SHP77 (cell line): ENCODE data around the gene NKD2.
"Not testable (repeated sequence)": the region's sequence is repeated elsewhere in the genome, so short reads cannot be mapped to it uniquely, and the experiment has no call there.

ENCODE experiments used
- DNase-seq, 2 experiments: peaks; one replicate each; lab custom pipeline; 2025; lab: John Stamatoyannopoulos, UW

The NKD2 gene

DNA sequence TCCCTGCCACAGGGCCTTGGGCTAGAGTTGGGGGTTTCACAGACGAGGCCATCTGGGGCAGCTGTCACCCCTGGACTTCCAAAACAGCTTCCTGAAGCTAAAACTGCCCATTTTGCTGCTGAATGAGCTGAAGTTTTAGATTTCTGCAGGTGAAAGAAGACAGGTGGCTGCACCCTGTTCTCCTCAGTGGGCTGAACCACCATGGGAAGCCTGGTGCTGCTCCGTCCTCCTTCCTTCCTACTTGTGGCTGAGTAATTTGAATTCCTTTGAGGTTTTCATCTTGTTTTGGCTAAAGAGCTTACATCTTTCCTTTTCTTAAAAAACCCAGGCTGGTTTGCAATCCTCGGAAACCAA is 5.3 kb downstream of the NKD2 start:
- DNase-seq, result no peak

DNA sequence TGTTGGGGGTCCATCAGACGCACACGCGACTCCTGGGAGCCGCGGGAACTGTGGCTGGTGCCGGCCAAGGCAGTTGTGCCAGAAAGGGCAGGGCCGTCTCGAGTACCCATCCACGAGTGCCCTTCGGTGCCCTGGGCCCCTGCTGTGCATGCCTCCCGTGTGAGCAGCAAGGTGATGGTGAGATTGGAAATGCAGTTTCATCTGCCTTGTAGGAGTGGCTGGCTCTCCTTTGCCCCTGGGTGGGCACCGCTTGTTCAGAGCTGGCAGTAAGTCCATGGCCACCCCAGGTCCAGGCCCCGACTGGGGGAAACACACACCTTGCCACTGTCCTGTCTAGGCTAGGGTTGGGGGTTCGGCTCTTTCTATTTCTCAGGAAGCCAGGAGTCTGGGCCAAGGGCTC is 5.7 kb downstream of the NKD2 start:
- no peak for DNase-seq

DNA sequence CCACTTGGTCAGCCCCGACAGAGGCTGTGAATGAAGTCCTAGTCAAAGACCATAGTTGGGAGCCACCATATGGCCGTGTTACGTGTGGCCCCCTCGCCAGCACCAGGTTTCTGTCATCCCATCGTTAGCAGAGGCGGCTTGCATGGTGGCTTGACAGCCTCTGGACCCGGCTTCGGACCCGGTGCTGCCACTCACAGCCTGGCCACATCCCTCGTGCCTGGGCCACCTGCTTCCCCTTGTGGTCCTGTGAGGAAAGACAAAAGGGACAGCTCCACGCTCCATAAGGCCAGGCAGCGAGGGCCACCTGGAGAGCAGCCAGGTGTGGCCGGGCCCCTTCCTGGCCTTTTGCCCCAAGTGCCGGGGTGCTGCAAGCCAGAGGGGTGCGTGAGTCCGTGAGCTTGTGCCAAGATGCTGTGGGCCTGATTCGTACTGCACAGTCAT is 6.2 kb downstream of the NKD2 start:
- peak in 1 of 2 experiments; percentile 15 for DNase-seq

DNA sequence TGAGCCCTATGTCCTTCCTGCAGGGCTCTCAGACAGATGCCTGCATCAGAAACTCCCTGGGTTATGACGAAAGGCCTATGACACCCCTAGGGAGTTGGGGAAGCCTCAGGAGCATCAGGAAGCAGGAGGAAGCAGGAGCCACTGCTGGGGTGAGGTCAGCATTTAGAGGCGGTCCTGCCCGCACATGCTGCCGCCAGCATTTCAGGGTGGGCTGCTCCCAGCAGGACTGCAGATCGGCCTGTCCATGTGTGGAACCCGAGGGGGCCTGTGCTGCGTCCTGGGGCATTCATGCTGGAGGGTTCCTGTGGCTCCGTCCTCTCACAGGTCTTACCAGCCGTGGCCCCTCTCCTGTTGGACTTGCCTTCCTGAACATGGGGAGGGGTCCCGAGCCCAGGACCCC is 6.9 kb downstream of the NKD2 start:
- no peak for DNase-seq

DNA sequence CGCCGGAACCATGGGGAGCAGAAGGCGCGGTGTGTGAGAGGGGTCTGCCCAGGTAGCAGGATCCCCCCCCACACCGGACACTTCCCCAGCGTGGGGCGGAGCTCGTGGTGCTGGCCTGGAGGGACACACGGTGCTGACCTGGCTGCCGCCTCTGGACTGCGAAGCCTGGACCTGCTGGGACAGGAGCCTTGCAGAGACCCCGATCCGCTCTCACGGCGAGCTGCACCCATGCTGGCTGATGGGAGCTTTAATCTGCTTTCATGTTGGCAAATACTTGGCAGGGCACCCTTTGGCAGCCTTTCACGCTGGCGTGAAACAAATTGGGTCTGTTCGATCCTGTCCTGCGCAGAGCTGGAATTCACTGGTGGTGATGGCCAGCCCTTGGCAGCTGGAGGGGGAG is 7.4 kb downstream of the NKD2 start:
- DNase-seq, result no peak

DNA sequence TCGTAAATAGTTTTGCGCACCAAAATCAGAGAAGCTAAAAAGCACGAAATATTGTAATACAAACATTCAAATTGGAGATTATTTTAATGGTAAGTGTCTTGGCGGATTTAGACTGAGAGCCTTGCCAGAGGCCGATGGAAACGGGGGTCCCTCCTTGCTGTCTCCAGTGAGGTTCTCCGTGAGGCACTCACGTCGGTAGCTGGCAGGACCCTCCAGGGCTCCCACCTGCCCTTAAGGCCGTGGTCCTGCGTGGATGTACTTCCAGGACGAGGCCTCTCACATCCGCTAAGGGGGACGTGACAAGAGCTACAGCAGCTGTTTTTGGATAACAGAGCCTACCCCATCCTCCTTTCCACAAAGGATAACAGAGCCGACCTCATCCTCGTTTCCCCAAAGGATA is 7.9 kb downstream of the NKD2 start:
- no peak for DNase-seq

DNA sequence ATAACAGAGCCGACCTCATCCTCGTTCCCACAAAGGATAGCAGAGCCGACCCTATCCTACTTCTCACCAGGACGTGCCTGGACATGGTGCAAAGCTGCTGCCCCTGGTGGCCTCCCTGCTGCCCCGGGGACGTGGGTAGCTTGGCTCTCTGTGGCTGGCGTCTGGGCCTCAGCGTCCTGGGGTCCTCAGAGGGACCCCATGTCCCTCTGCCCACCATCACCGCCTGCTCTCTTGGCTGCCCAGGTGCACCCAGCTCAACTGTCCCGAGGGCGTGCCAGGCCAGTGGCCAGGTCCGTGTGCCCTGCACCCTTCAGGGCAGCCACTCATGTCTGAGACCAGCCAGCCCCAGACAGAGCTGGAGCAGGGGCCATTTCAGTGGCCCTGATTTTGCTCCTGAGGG is 8.5 kb downstream of the NKD2 start:
- DNase-seq, result no peak

DNA sequence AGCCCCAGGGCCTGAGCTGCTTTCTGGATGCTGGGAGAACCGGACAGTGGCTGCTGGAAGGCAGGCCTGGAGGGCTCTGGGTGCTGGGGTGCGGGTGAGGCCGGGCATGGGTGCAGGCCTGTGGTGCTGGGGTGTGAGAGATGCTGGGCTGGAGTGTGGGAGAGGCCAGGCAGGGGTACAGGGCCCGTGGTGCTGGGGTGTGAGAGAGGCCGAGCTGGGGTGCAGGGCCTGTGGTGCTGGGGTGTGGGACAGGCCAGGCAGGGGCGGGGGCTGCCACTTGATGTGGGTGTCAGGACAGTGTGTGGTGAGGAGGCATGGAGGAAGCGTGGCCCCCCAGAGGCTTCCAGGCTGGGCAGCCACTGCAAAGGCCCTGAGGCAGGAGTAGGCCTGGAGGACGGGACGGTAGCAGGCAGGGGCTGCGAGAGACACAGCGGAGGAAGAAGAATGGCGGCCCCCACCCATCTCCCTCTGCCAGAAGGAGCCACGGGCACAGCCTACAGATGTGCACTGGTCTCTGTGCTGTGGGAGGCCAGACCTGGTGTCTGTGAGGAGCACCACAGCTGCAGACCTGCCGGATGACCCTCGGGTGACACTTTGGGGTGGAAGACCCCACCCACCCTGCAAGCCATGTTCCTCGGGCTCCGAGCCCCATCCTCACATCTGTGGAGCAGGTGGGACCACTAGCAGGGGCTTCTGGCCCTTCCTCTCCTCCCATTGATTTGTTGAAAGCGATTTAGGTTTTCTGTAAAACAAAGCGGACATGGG is 9.3 kb downstream of the NKD2 start:
- no peak for DNase-seq

DNA sequence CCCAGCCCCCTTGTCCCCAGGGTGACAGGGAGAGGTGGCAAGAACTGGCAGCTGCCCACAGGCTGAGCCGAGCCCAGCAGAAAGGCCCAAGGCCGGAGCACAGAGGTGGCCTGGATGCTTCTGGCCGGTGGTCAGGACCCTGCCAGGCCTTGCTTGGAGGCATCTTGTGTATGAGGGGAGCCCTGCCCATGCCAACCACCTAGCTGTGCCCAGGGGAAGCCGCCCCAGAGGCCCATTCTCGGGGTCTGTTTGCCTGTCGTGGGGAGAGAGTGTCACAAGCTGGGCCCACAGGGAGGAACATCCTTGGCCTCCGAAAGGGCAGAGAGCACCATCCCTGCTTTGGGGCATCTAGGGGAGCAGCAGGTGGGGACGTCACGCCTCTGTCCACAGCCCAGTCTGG is 10.0 kb downstream of the NKD2 start:
- DNase-seq, result no peak

DNA sequence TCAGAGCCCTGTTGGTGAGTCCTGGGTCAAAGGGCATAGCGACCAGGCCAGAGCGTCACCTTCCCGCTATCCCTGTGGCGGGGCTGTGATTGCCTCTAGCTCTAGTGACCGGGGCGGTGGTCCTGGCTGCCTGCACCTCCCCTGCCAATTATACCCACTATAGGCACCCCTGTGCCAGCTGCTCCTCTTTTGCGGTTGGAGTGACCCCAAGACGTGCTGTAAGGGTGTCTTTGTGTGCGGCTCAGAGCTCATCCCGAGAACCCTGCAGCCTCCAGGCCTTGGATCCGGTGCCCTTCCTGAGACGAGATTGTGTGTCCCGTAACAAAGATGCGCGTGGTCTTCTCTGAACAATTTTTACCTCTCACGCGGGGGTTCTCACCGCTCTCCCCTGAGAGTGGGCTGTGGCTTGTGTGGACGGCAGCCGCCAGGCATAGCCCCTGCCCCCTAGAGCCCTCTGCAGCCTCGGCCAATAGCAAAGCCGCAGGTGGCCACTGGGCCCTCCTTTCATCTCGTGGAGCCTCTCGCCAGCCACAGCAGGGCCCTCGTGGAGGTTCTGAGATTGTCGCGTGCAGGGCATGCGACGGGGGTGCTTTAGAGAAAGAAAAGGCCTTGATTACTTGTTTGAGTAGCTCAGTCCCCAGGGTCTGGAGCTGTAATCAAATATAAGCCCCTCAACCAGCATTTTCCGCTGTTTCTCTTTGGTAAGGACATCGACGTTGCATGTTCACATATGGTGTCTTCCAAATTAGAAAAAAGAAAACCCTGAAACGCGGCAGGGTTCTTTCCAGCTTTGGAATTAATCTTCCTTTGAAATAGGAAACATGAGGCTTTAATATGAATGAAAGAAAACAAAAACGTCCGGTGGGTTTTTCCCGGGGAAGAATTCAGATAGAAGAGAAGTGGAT is 10.7 kb downstream of the NKD2 start:
- no peak for DNase-seq

DNA sequence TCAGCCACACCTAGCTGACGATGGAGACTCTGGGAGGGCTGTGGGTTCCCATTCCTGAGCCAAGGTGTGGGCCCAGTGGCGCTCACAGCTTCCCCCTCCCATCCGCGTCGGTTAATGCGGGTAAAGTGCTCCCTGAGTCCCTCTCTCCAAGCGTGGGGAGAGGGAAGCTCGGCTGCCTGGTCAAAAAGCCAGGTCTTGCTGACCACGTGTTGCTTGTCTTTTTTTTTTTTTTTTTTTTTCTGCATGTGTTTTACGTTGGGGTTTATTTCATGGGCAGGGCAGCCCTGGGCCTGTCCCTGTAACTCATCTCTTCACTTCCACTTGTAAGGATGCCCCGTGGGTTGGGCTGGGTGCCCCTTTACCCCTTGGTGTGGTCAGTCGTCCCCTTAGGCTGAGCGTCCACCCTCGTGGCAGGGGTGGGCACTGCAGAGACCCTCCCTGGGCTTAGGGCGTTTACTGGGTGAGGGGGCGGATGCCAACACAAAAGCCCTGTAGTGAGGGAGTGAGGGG is 11.9 kb downstream of the NKD2 start:
- DNase-seq, result no peak

DNA sequence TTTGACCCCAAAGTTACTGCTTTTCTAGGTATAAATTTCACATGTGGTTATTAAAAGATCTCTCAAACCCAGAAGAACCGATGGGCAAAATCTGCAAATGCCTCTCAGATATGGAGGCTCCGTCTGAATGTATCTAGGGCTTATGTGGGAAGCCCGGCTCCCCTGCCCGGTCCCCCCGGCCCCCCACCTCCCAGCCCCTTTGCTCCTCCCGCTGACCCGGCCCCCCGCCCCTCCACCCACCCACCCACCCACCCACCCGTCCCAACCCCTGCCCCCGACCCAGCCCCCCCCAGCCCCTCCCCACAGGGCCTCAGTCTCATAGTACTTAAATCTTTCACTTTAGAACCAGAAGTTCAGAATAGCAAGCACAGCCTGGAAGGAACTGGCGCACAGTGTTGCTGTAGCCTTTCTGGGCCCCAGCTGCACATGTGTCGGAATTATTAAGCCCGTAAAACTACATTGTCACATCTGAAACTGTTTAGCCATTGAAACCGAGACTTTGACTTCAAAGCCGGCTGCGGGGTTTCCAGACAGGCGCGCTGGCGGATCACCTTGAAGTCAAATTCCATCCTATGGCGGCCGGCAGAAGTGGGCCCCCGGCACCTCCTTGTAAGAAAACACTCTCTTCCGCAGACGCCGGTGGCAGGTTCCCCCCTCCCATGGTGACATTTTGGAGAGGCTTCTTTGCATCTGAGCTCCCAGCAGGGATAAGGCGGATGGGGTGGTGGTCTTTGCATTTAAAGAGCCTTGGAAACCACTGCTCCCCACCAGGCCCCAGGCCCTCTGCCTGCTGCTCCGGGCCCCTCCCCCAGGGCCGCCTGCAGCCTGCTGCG is 12.8 kb downstream of the NKD2 start:
- DNase-seq, result no peak

DNA sequence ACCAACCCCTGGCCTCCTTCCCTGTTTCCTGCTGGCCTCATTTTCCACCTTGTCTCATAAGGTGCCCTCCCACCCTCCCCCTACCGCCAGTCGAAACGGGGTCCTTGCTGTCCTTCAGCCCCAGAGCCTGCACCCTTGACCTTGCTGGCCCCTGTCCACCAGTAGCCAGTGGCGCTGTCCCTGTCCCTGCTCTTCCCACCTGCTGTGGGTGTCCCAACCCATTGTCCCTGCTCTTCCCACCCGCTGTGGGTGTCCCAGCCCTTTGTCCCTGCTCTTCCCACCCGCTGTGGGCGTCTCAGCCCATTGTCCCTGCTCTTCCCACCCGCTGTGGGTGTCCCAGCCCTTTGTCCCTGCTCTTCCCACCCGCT is 13.4 kb downstream of the NKD2 start:
- DNase-seq, result not testable (repeated sequence)

DNA sequence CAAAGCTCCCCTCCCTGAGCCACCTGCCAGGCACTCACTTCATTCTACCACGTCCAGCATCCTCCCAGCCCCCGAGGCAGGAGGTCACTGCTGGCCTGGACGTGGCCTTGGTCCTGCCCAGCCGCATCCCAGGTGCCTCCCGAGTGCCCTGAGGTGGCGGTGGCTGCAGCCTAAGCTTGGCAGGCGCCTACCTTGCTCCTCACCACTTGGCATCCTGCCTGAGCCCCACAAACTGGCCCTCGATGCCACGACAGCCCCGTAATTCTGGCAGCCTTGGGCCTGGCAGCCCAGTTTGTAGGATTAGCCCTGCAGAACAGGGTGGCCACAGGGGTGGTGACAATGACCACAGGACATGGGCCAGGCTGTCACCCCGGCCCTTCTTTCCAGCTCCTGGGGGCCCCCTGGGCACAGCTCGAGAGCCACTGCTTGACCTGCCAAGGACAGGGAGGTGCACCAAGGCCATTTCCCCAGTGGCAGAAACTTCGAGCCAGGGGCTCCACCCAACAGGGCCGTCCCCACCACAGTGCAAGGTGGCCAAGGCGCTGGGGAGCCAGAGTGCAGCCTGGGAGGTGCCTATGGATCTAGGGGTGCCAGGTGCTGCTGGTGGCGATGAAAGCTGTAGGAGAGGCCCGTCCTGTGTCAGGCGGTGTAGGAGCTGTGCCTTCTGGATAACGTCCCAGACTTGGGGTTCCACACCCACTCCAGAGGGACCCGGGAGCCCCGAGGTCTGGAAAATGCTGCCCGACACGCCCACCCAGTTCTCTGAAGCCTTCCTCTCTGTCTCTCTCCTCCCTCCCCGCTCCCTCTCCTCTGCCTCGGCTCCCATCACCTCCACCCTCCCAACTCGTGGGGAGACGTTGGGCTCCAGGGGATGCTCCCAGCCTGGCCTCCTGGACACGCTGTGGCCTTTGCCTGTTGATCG is 18.4 kb downstream of the NKD2 start:
- DNase-seq, result no peak

DNA sequence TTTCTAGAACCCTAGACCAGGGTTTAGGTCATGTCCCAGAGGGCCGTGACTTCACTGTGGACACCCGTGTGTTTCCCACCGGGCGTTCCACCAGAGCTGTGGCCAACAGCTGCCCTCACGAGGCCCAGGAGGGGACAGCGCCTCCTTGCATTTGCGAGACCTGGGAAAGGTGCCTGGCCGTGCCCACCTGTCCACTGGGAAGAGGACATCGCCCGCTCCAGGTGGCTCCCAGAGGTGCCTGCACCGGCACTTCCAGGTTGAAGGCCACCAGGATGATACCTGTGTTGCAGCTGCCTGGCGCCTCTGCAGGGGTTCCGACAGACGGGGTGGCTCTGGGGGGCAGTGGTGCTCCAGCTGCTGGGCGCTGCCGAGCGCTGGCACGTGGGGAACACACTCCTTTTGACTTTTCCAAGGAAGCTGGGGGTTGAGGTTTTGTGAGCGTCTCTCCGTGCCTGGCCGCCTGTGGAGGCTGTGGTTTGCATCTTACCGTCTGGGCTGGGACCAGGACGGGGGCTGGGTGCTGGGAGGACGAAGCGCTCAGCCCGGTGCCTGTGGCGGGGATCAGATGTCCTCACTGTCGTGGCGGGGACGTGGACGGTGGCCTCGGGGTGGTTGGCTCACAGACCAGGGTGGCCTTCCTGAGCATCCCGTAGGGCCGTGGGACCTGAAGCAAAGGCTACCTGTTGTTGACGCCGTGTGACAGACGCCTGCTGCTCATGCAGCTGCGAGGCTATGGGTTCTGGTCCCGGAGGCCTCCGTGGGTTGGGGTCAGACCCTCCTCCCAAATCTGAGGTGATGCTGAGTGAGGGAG is 19.2 kb downstream of the NKD2 start:
- no peak for DNase-seq

DNA sequence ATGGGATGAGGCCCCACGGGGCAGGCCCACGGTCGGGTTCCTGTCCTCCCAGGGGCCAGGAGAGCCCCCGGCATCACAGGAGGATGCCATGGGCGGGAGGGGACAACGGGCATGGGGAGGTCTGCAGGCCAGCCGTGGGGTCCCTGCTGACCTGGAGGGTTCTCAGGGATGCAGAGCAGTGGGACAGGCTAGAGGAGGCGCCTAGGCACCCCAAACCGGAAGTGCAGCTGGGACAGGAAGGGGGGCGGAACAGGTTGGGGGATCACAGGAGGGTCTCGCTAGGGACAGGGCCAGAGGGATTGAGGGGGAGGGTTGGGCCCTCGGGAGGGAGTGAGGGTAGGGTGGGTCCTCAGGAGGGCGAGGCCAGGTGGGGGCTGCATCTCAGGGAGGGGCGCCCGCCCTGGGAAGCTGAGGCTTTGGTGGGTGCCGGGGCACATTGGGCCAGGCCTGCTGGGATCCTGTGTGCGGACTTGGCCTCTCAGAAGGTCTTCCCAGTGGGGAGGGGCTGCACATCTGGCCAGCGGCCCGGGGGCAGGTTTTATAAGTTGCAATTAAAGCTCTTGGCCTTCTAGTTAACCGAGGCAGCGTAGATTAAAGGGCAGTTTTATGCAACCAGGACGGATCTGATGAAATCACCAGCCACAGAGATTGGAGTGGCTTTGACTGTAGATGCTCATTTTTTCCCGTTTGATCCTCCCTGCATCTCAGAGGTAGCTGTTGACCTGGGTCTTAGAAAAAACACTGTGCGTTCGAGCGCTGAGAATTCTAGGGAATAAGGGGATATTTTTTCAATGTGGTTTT is 20.1 kb downstream of the NKD2 start:
- no peak for DNase-seq

DNA sequence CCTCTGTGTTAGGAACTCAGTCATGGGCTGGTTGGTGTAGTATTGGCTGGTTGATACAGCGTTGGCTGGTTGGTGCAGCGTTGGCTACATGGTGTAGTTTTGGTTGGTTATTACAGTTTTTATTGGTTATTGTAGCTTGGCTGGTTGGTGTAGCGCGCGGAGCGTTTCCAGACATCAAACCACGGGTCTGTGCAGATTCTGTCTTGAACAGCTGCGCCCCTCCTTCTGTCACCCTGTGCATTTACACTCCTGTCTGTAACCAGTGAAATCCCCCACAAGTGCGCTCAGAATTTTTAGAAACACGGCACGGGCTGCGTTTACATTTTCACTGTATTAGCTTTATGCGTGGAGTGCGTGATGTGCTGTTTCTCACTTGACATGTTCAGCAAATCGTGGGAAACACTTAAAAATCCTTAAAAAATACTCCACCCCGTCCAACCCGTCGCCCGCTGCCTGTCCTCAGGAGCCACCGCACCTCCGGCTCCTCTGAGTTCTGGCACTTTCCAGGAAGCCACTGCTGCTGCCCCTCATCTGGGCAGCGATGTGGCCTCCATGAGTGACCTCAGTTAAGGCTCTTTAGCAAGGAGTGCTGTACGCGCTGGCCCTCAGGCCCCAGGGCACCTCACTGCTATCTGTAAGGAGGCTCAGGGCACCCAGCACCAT is 20.8 kb downstream of the NKD2 start:
- DNase-seq, result no peak

DNA sequence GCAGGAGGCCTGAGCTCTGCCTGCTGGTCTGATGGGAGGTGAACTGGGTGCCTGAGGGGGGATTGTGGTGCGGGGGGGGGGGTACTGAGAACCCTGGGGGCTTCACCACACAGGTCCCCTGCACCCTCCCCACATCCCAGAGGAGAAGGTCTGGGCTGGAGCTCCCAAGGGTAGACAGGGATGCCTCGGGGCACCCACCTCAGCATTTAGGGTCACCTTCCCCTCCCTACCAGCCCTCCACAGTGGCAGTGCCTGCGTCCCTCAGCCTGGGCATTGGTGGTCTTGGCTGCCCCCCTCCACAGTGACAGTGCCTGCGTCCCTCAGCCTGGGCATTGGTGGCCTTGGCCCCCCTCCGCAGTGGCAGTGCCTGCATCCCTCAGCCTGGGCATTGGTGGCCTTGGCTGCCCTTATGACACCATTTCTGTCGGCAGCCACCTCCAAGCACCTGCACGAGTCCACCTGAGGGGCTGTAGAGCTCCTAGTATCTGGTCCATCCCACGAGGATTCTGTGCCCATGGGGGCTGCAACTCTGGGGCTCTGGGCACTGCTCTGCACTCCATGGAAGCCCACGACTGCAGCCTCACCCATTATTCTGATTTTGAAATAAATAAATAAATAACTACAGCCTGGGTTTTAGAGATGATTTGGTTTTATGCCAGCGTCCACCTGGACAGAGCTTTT is 21.5 kb downstream of the NKD2 start:
- no peak for DNase-seq
